ENCODE data around the gene RANGAP1.

GRCh38 chr22:41286639-41287091 is 678 bp upstream of the RANGAP1 start:
- TF ChIP-seq CTCF (IDR thresholded peaks at IDR 0.05), result no peak
- TF ChIP-seq POLR2AphosphoS5 (IDR thresholded peaks at IDR 0.05), result no peak
